ENCODE data around the gene KLHL8. TPM values are rescaled to one million over a fixed set of nuclear protein-coding genes. Genes with fewer than 3 reads are reported as not detected.

The KLHL8 gene
- 4.4 TPM in 2 replicates for total RNA-seq

GRCh38 chr4:87220094-87220822, at the start of gene KLHL8:
TSS of gene KLHL8 (minus strand) at chr4:87220618. CDS start at chr4:87195539, 25,079 bp downstream.

Other genes starting within 250 kb of the KLHL8 start
- not detected in 2 replicates for gene HSD17B13, start 102.3 kb upstream of the KLHL8 start, total RNA-seq
- 4.3 and 16.7 TPM in 2 replicates for gene HSD17B11, start 170.6 kb upstream of the KLHL8 start, total RNA-seq
- 11.6 and 13.0 TPM in 2 replicates for gene NUDT9, start 202.0 kb upstream of the KLHL8 start, total RNA-seq